HG03457 (cell line): ENCODE results near the gene CDC42EP4.

Experiments used
- ATAC-seq: cut with Tn5 transposase; IDR thresholded peaks from one replicate; pipeline ENCODE4 v1.9.1; 2021; ENCODE audit warnings: moderate number of reproducible peaks; ENCODE audit not compliant: unreplicated experiment

CDC42EP4 gene

DNA sequence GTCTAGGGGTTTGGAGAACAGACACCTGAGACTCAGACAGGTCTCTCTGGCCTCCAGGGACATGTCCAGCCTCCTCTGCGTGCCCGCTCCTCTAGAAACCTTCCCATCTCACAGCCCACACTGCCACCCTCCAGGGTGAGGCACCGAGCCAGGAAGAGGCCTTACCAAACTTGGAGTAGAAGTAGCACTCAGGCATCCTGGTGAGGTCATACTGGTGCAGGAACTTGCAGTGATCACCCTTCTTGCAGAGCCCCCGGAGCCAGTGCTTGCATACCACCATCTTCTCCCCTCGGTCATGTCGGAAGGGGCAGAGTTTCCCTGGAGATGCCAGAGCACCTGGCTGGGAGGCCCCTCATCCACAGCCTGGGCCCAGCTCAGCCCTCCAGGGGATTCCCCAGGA, 54.3 kb downstream of the CDC42EP4 start:
- ATAC-seq, result no peak

DNA sequence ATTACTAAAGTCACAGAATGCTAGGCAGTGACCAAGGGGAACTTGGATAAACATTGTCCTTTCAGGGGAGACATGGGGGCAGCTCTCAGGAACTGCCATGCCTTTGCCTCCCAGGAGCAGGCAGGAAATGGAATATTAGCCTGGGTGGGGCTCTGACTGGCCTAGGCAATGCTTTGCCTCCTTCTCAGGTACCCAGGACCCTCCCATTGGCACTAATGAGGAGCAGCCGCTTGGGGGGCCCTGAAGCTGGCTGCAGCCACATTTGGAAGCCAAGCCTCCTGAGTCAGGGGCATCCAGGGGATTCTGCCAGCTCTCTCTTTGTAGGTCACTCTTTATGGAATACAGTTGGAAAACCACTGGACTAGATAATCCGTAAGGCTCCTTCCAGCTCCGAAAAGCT, 55.6 kb downstream of the CDC42EP4 start:
- no peak for ATAC-seq

DNA sequence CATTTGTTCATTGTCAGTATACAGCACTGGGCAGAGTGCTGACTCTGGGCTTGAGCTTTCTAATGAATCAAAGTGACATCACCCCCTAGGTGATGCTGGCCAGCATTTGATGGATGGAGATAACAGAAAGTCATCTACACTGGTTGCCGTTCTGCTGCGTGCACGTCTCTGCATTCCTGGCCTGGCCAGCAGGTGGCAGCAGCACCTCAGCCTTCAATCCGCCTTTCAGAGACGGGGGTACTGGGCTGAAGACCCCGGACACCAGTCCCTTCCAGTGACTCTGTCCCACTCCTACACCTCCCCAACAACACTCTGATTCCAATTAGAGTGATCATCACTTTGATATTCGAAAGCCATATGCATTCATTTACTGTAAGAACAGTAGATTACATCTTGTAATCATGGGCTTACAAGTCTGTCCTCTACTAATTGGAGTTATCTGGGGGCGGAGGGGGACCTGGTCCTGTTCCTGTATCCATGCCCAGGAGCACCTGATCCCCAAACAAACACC, 56.1 kb downstream of the CDC42EP4 start:
- no peak for ATAC-seq

DNA sequence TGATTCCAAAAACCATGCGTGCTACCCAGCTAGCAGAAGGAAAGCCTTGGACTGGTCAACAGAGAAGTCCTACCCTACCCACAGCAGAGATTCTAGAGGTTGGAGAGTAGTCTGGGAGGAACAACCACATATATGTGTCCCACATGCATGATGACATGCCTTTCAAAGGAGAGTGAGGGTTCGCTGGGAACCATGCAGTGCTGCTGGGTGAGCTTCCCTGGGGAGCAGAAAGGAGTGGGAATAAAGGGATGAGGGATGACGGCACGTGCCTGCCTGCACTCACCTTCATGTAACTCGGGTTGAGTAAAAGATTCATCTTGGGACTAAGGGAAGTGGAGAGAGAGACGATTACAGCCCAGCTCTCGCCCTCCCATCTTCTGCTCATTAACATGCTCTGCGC, 59.9 kb downstream of the CDC42EP4 start:
- no peak for ATAC-seq

DNA sequence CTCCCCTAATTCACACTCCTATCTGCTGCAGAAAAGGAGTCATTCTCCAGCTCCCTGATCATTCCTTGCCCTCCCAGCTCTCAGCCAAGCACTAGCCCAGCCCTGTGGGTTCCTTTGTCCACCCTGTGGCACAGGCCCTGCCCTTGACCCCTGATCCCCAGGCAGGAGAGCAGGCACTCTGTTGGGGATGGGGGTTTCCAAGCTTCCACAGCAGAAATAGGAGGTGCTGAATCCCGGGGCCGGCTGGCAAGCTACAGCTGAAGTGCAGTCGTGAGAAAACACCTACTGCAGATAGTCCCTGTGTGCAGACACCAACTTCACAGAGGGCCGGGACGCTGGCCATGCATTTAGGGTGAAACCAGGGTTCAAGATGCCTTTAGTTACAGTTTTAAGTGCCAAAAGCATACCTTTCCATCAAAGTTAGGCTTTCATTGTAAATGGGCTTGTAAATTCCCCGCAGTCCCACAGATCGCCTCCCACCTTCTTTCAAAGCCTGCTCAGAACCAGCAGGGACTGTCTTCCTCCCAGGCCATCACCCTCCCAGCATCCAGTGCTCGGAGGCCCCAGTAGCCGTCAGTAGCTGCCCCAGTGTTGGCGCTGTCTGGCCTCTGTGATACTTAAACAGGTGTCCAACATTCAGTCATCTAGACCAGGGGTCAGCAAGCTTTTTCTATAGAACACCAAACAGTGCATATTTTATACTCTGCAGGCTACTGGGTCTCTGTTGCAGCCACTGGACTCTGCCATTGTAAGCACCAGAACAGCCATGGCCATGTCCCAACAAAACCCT, 60.8 kb downstream of the CDC42EP4 start:
- no peak for ATAC-seq

DNA sequence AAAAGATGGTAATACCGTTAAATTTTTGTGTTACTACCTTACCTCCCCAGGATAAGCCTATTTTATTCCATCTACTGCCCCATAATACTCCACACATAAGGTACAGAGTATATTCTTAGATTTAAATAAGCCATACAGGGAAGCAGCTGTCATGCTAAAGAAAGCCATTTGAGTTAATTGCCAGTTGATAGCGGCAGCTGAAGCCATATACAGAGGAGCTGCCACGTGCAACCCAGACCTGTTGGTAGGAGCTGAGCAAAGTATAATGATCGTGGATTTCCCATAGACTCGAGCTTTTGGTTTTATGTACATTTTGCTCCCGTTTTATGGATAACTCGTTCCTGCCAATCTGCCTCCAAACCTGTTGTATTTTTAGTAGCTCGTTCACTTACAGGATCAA, 62.1 kb downstream of the CDC42EP4 start:
- no peak for ATAC-seq

DNA sequence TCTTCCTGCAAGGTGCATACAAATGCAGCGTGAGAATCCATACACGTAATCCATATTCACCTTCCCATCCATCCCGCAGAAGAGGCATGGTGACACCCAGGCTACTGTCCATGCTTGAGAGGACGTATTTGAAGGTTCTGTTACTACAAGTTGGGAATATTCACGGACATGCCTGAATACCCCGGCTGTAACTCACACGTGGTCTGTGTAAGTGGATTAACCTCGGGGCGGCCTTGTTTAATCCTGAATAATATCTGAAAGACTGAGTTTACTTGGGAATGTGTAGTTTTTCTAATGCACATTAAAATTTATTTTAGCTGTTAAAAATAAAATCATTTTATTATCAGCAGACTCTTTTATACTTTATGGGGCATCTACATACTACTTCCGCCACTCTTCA, 63.3 kb downstream of the CDC42EP4 start:
- no peak for ATAC-seq

DNA sequence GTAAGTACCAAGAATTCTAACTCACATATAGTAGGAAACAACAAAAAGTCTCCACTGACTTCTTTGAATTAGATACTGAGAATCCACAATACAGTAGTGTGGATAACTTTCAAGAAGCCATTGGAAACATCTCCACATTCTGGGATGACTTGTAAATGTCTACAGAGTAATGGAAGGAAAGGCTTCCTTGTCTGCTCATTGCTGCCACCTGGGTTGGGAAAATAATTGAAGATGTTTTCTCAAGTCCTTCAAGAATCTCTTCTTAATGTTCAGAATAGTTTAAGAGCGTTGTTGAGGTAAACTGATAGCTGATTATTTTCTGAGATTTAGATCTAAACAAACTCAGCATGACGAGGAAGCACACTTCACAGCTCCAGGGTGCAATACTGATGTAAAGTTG, 64.1 kb downstream of the CDC42EP4 start:
- no peak for ATAC-seq

DNA sequence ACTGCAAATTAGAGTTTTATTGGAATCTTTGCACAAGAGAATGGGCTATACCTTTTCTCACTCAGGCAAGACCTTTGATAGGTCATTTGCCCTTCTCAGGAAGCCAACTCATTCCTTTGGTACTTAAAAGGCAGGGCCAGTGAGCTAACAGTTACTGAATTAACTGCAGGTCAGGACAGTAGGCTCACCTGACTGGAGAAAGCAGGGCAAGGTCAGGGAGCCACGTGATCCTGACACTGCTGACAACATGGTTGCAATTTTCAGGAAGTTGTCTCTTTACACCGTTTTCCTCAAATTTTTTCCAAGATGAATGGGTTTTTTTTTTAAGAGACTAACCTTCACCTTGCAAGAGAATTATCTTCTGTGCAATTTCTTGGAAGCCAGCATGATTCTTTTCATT, 71.2 kb downstream of the CDC42EP4 start:
- no peak for ATAC-seq

DNA sequence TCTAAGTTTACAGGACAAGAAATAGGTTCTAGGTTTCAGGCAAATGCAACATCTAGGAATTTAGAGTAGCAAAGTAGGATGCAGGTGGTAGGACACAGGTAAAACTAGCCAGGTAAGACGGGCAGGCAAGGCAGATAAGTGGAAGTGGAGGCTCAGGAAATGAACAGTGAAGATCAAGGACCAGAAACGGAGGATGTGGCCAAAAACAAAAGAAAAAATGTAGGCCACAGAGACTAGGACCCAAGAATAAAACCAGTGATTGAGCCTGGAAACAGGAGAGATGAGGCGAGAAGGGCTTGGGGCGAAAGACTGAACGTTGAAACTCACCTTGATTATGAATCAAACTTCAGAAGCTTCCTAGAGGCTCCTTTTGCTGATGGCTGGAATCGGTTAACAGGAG, 74.1 kb downstream of the CDC42EP4 start:
- no peak for ATAC-seq

DNA sequence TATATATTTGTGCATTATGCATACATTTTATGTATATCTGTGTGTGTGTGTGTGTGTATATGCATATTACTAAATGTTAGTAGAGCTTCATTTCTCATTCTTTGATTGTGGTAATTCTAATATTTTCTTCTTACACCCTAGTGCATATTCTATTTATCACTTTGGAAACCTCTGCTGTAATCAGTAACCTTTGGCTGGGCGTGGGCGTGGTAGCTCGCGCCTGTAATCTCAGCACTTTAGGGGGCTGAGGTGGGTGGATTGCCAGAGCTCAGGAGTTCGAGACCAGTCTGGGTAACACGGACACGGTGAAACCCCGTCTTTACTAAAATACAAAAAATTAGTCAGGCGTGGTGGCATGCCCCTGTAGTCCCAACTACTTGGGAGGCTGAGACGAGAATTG, 77.1 kb downstream of the CDC42EP4 start:
- no peak for ATAC-seq
